A549 (cell line): ENCODE data around the gene APH1B. TPM values are rescaled to one million over a fixed set of nuclear protein-coding genes. Genes with fewer than 3 reads are reported as not detected.
A peak's percentile ranks its signal among the peaks of the same experiment; 100 is the strongest.

ENCODE experiments used
- ATAC-seq, 2 experiments: fragments of 200-7000 bp in 1 of 2; fragments of >200 bp in 1 of 2; cut with Nextera tagmentation in 1 of 2; cut with Tn5 transposase in 1 of 2; 3 replicates each; pipeline versions ENCODE4 v1.8.0 to v1.9.1; 2018 to 2020; ENCODE audit warnings: mild to moderate bottlenecking in 1 of 2, moderate library complexity in 1 of 2
- CTCF ChIA-PET: fragments of 300-600 bp; sonication (Branson Sonifier 250); formaldehyde crosslinking; extraction: SDS; loops from one replicate; lab custom pipeline; 2021; ENCODE audit warnings: antibody characterized with exemption, inconsistent platforms; lab: Yijun Ruan, JAX
- POLR2A ChIA-PET: fragments of 350-600 bp; formaldehyde crosslinking; extraction: SDS; loops from one replicate; lab custom pipeline; 2021; ENCODE audit warnings: antibody characterized with exemption, inconsistent platforms; lab: Yijun Ruan, JAX
- DNase-seq, 2 experiments: peaks; one replicate each; pipeline versions ENCODE4 v3.0.0 to v3.0.0-alpha.2; 2011 to 2016; ENCODE audit warnings: low read depth in 1 of 2, low spot score in 1 of 2
- FAIRE-seq: peaks from 2 replicates; lab custom pipeline; 2011; peaks lifted over from hg19 to GRCh38; lab: Jason Lieb, UNC
- H3K27ac ChIP-seq, 2 experiments: fragments of >200 bp; sonication (Bioruptor Twin); formaldehyde crosslinking; 3 replicates each; pipeline ENCODE4 v1.5.1; 2016 to 2017
- H3K4me1 ChIP-seq: fragments of >200 bp; sonication (Bioruptor Twin); formaldehyde crosslinking; 3 replicates; pipeline ENCODE4 v1.6.1; 2016
- H3K4me2 ChIP-seq: fragments of >200 bp; sonication (Bioruptor Twin); formaldehyde crosslinking; 3 replicates; pipeline ENCODE4 v1.6.1; 2016
- H3K4me3 ChIP-seq: fragments of >200 bp; sonication (Bioruptor Twin); formaldehyde crosslinking; 3 replicates; pipeline ENCODE4 v1.5.1; 2016
- H3K9me3 ChIP-seq: fragments of >200 bp; sonication (Bioruptor Twin); formaldehyde crosslinking; 3 replicates; pipeline ENCODE4 v1.6.1; 2016
- BHLHE40 ChIP-seq: IDR thresholded peaks from 2 replicates; pipeline ENCODE4 v1.6.1; 2012; ENCODE audit warnings: low read depth, low read length, inconsistent platforms
- CEBPB ChIP-seq, 2 experiments: fragments of >200 bp in 1 of 2; sonication (Bioruptor Twin) in 1 of 2; formaldehyde crosslinking in 1 of 2; IDR thresholded peaks; 2 replicates each; pipeline ENCODE4 v1.6.1; 2012 to 2016
- CHD2 ChIP-seq: fragments of 150-350 bp; IDR thresholded peaks from 2 replicates; pipeline ENCODE4 v1.6.1; 2014; ENCODE audit warnings: low read length; ENCODE audit not compliant: partially characterized antibody
- CHD4 ChIP-seq: fragments of 200-600 bp; sonication (generic); IDR thresholded peaks from 2 replicates; pipeline ENCODE4 v1.6.1; 2016; ENCODE audit warnings: antibody characterized with exemption, mild to moderate bottlenecking, borderline replicate concordance
- EHF ChIP-seq: fragments of 250-450 bp; sonication (Bioruptor Pico); IDR thresholded peaks from 2 replicates; pipeline ENCODE4 v1.5.0; 2020; ENCODE audit warnings: mild to moderate bottlenecking
- EP300 ChIP-seq, 2 experiments: fragments of >200 bp; sonication (Bioruptor Twin); formaldehyde crosslinking; IDR thresholded peaks; 2 replicates in 1 of 2; 3 replicates in 1 of 2; pipeline ENCODE4 v1.6.1; 2016 to 2017
- ESRRA ChIP-seq: fragments of 150-350 bp; IDR thresholded peaks from 2 replicates; pipeline ENCODE4 v1.6.1; 2014; ENCODE audit warnings: mild to moderate bottlenecking, low read length, borderline replicate concordance
- FOSB ChIP-seq: fragments of 250-450 bp; sonication (Bioruptor Pico); IDR thresholded peaks from 2 replicates; pipeline ENCODE4 v1.5.0; 2020; ENCODE audit warnings: mild to moderate bottlenecking, moderate library complexity
- FOSL2 ChIP-seq, 2 experiments: fragments of 450-650 bp in 1 of 2; fragments of >200 bp in 1 of 2; sonication (Bioruptor Twin) in 1 of 2; formaldehyde crosslinking; IDR thresholded peaks; 2 replicates each; pipeline versions ENCODE4 v1.5.0 to v1.6.1; 2016 to 2020; ENCODE audit warnings: mild to moderate bottlenecking in 1 of 2, moderate library complexity in 1 of 2
- FOXS1 ChIP-seq: fragments of 250-450 bp; sonication (Bioruptor Pico); IDR thresholded peaks from 2 replicates; pipeline ENCODE4 v1.5.0; 2020; ENCODE audit warnings: mild to moderate bottlenecking, moderate library complexity
- GATA3 ChIP-seq: IDR thresholded peaks from 2 replicates; pipeline ENCODE4 v1.6.1; 2012; ENCODE audit warnings: borderline replicate concordance
- HDAC2 ChIP-seq: fragments of 200-600 bp; sonication (generic); IDR thresholded peaks from 2 replicates; pipeline ENCODE4 v1.6.1; 2016
- HEYL ChIP-seq: fragments of 250-450 bp; sonication (Bioruptor Pico); IDR thresholded peaks from 2 replicates; pipeline ENCODE4 v1.8.0; 2021; ENCODE audit warnings: mild to moderate bottlenecking, moderate library complexity
- HOXB5 ChIP-seq: fragments of 250-450 bp; sonication (Bioruptor Pico); IDR thresholded peaks from 2 replicates; pipeline ENCODE4 v1.5.0; 2020; ENCODE audit warnings: mild to moderate bottlenecking, moderate library complexity
- JUN ChIP-seq, 2 experiments: fragments of >200 bp; sonication (Bioruptor Twin); formaldehyde crosslinking; IDR thresholded peaks; 2 replicates in 1 of 2; 3 replicates in 1 of 2; pipeline ENCODE4 v1.6.1; 2016 to 2017
- JUNB ChIP-seq: fragments of >200 bp; sonication (Bioruptor Twin); formaldehyde crosslinking; IDR thresholded peaks from 2 replicates; pipeline ENCODE4 v1.6.1; 2016
- KDM5A ChIP-seq: fragments of 200-600 bp; sonication (generic); IDR thresholded peaks from 2 replicates; pipeline ENCODE4 v1.6.1; 2016; ENCODE audit warnings: antibody characterized with exemption, mild to moderate bottlenecking
- MAFK ChIP-seq: fragments of 450-650 bp; IDR thresholded peaks from 2 replicates; pipeline ENCODE4 v1.6.1; 2014; ENCODE audit not compliant: partially characterized antibody
- MAZ ChIP-seq: fragments of 150-350 bp; IDR thresholded peaks from 2 replicates; pipeline ENCODE4 v1.6.1; 2014; ENCODE audit warnings: antibody characterized with exemption, low read depth, low read length, borderline replicate concordance
- NFE2L2 ChIP-seq: fragments of 150-350 bp; conservative IDR thresholded peaks from 2 replicates; pipeline ENCODE4 v1.6.1; 2014; ENCODE audit warnings: low read length
- NPAS2 ChIP-seq: fragments of 250-450 bp; sonication (Bioruptor Pico); IDR thresholded peaks from 2 replicates; pipeline ENCODE4 v1.8.0; 2022; ENCODE audit warnings: mild to moderate bottlenecking, moderate library complexity, borderline replicate concordance
- PHF8 ChIP-seq: fragments of 200-600 bp; sonication (generic); IDR thresholded peaks from 2 replicates; pipeline ENCODE4 v1.6.1; 2016; ENCODE audit warnings: low read depth, mild to moderate bottlenecking, antibody characterized with exemption, moderate library complexity, borderline replicate concordance
- POLR2A ChIP-seq: IDR thresholded peaks from 2 replicates; pipeline ENCODE4 v1.6.1; 2012; ENCODE audit warnings: mild to moderate bottlenecking, low read length
- POLR2AphosphoS2 ChIP-seq: conservative IDR thresholded peaks from 2 replicates; pipeline ENCODE4 v1.6.1; 2012; ENCODE audit warnings: low read length, improper control_type of control experiment, inconsistent platforms
- RARB ChIP-seq: fragments of 250-450 bp; sonication (Bioruptor Pico); IDR thresholded peaks from 2 replicates; pipeline ENCODE4 v1.8.0; 2021; ENCODE audit warnings: mild to moderate bottlenecking, moderate library complexity
- RCOR1 ChIP-seq: fragments of 150-350 bp; IDR thresholded peaks from 2 replicates; pipeline ENCODE4 v1.6.1; 2014; ENCODE audit warnings: antibody characterized with exemption, low read length, low read depth
- RNF2 ChIP-seq: fragments of 200-600 bp; sonication (generic); IDR thresholded peaks from 2 replicates; pipeline ENCODE4 v1.6.1; 2016; ENCODE audit warnings: low read depth, mild to moderate bottlenecking, antibody characterized with exemption, moderate library complexity, borderline replicate concordance
- SMC3 ChIP-seq: fragments of >200 bp; sonication (Bioruptor Twin); formaldehyde crosslinking; IDR thresholded peaks from 3 replicates; pipeline ENCODE4 v1.6.1; 2018; ENCODE audit warnings: inconsistent platforms
- SREBF2 ChIP-seq: fragments of 450-650 bp; IDR thresholded peaks from 2 replicates; pipeline ENCODE4 v1.6.1; 2014; ENCODE audit warnings: mild to moderate bottlenecking, moderate library complexity
- TFCP2L1 ChIP-seq: fragments of 250-450 bp; sonication (Bioruptor Pico); IDR thresholded peaks from 2 replicates; pipeline ENCODE4 v1.5.0; 2021; ENCODE audit warnings: mild to moderate bottlenecking
- ZC3H11A ChIP-seq: fragments of 450-650 bp; IDR thresholded peaks from 2 replicates; pipeline ENCODE4 v1.6.1; 2014; ENCODE audit warnings: antibody characterized with exemption, mild to moderate bottlenecking
- ZFP36 ChIP-seq: fragments of 450-650 bp; IDR thresholded peaks from 2 replicates; pipeline ENCODE4 v1.6.1; 2014; ENCODE audit warnings: borderline replicate concordance; ENCODE audit not compliant: partially characterized antibody
- ZNF302 ChIP-seq: fragments of 250-450 bp; sonication (Bioruptor Pico); IDR thresholded peaks from 2 replicates; pipeline ENCODE4 v1.9.0; 2021; ENCODE audit warnings: inconsistent platforms, mild to moderate bottlenecking, moderate library complexity
- ZSCAN20 ChIP-seq: fragments of 250-450 bp; sonication (Bioruptor Pico); IDR thresholded peaks from 2 replicates; pipeline ENCODE4 v1.8.0; 2022; ENCODE audit warnings: mild to moderate bottlenecking, moderate library complexity
- polyA plus RNA-seq, 4 experiments: library from polyadenylated mRNA; depleted of rRNA in 3 of 4; stranded (reverse); fragments of >200 nt; fragmentation: RNase III in 1 of 4; extraction: RNeasy Plus Mini Kit Qiagen cat#74134 plus additional on column Dnase treatment in 1 of 4; gene quantifications; 2 replicates in 3 of 4; 3 replicates in 1 of 4; pipeline ENCODE4 v1.2.3, GENCODE V29; 2011 to 2017
- TF ChIP-seq, protein P1 (sequence below): fragments of 250-450 bp; sonication (Bioruptor Pico); IDR thresholded peaks from 2 replicates; pipeline ENCODE4 v1.5.0; 2021; ENCODE audit warnings: mild to moderate bottlenecking, moderate library complexity, borderline replicate concordance
- TF ChIP-seq, protein P2 (sequence below): fragments of 150-350 bp; IDR thresholded peaks from 2 replicates; pipeline ENCODE4 v1.6.1; 2014; ENCODE audit warnings: low read depth, mild to moderate bottlenecking, low read length
- TF ChIP-seq, protein P3 (sequence below): fragments of 250-450 bp; sonication (Bioruptor Pico); IDR thresholded peaks from 2 replicates; pipeline ENCODE4 v1.5.0; 2020; ENCODE audit warnings: low read depth, mild to moderate bottlenecking, moderate library complexity
- TF ChIP-seq, protein P4 (sequence below): IDR thresholded peaks from 2 replicates; pipeline ENCODE4 v1.6.1; 2012
- TF ChIP-seq, protein P5 (sequence below): fragments of >200 bp; sonication (Bioruptor Twin); formaldehyde crosslinking; IDR thresholded peaks from 3 replicates; pipeline ENCODE4 v1.6.1; 2016
- TF ChIP-seq, protein P6 (sequence below): fragments of >200 bp; sonication (Bioruptor Twin); formaldehyde crosslinking; IDR thresholded peaks from 2 replicates; pipeline ENCODE4 v1.6.1; 2016

The APH1B gene
- polyA plus RNA-seq, 2 of the 4 experiments (the other 2 are of a cell fraction) = 16.4 to 28.5 TPM

DNA sequence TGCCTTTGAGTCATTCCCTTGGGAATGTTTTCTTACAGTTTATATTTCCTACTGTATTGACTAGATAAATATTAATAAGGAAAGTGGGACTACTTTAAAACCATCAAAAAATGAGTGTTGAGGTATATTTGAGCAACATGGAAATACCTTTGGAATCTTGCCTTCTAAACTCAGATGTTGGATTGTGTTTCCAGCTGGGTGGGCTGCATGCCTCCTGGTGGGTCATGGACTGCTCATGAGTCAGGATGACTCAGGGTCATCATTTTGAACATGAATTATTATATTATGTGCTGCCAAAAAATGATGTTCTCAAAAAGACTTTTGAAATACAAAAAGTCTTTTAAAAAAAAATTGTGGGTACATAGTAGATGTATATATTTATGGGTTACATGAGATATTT lies 41.1 kb upstream of the APH1B start:
- Histone ChIP-seq H3K9me3 (peaks cover 11% of the 10 kb centered on the region; the same call in 2 of the 3 replicates), H3K4me1 (peaks cover 56% of the 10 kb centered on the region), H3K4me3 (no peak overlapping the region), H3K4me2 (peak overlapping the region; percentile 42), H3K27ac (peak overlapping the region; percentile 38 to 51; a peak in 3 of 6 replicates)
- TF ChIP-seq PHF8 (no peak), POLR2AphosphoS2 (no peak), FOXS1 (no peak), NPAS2 (CRISPR knock-in tag) (no peak), HDAC2 (no peak), ZFP36 (no peak), GATA3 (peak; percentile 68; the same call in 1 of the 2 replicates), RNF2 (no peak), SMC3 (no peak), ZSCAN20 (CRISPR knock-in tag) (no peak), SREBF2 (no peak), ESRRA (no peak), JUN (IDR thresholded peaks at IDR 0.05) (peak in 1 of 2 experiments; percentile 55; a peak in 1 of 5 replicates), EHF (CRISPR knock-in tag) (no peak), BHLHE40 (no peak), MAFK (no peak), HEYL (CRISPR knock-in tag) (no peak), ZC3H11A (no peak), NFE2L2 (0 out of 2 replicates have a peak, but pooled peaks have one; percentile 19), TFCP2L1 (no peak), CHD4 (no peak), MAZ (no peak), FOSB (CRISPR knock-in tag) (no peak), HOXB5 (CRISPR knock-in tag) (no peak), CEBPB (IDR thresholded peaks at IDR 0.05) (peak in 1 of 2 experiments; percentile 32; a peak in 1 of 4 replicates), RARB (CRISPR knock-in tag) (no peak), EP300 (IDR thresholded peaks at IDR 0.05) (peak; percentile 25 to 49; a peak in 2 of 5 replicates), RCOR1 (no peak), POLR2A (no peak), FOSL2 (IDR thresholded peaks at IDR 0.05) (peak; percentile 89), FOSL2 (CRISPR knock-in tag; IDR thresholded peaks at IDR 0.05) (peak; percentile 70), KDM5A (no peak), ZNF302 (CRISPR knock-in tag) (no peak), JUNB (peak; percentile 90), CHD2 (no peak)
- TF ChIP-seq, protein P1, sequence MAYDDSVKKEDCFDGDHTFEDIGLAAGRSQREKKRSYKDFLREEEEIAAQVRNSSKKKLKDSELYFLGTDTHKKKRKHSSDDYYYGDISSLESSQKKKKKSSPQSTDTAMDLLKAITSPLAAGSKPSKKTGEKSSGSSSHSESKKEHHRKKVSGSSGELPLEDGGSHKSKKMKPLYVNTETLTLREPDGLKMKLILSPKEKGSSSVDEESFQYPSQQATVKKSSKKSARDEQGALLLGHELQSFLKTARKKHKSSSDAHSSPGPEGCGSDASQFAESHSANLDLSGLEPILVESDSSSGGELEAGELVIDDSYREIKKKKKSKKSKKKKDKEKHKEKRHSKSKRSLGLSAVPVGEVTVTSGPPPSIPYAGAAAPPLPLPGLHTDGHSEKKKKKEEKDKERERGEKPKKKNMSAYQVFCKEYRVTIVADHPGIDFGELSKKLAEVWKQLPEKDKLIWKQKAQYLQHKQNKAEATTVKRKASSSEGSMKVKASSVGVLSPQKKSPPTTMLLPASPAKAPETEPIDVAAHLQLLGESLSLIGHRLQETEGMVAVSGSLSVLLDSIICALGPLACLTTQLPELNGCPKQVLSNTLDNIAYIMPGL (CRISPR knock-in tag) = no peak
- TF ChIP-seq, protein P2, sequence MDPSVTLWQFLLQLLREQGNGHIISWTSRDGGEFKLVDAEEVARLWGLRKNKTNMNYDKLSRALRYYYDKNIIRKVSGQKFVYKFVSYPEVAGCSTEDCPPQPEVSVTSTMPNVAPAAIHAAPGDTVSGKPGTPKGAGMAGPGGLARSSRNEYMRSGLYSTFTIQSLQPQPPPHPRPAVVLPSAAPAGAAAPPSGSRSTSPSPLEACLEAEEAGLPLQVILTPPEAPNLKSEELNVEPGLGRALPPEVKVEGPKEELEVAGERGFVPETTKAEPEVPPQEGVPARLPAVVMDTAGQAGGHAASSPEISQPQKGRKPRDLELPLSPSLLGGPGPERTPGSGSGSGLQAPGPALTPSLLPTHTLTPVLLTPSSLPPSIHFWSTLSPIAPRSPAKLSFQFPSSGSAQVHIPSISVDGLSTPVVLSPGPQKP = no peak
- TF ChIP-seq, protein P3, sequence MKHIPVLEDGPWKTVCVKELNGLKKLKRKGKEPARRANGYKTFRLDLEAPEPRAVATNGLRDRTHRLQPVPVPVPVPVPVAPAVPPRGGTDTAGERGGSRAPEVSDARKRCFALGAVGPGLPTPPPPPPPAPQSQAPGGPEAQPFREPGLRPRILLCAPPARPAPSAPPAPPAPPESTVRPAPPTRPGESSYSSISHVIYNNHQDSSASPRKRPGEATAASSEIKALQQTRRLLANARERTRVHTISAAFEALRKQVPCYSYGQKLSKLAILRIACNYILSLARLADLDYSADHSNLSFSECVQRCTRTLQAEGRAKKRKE (CRISPR knock-in tag) = no peak
- TF ChIP-seq, protein P4, sequence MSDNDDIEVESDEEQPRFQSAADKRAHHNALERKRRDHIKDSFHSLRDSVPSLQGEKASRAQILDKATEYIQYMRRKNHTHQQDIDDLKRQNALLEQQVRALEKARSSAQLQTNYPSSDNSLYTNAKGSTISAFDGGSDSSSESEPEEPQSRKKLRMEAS = no peak
- TF ChIP-seq, protein P5, sequence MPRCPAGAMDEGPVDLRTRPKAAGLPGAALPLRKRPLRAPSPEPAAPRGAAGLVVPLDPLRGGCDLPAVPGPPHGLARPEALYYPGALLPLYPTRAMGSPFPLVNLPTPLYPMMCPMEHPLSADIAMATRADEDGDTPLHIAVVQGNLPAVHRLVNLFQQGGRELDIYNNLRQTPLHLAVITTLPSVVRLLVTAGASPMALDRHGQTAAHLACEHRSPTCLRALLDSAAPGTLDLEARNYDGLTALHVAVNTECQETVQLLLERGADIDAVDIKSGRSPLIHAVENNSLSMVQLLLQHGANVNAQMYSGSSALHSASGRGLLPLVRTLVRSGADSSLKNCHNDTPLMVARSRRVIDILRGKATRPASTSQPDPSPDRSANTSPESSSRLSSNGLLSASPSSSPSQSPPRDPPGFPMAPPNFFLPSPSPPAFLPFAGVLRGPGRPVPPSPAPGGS = no peak
- TF ChIP-seq, protein P6, sequence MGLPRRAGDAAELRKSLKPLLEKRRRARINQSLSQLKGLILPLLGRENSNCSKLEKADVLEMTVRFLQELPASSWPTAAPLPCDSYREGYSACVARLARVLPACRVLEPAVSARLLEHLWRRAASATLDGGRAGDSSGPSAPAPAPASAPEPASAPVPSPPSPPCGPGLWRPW = peak; percentile 18; the same call in 1 of the 2 replicates
- FAIRE-seq (no peak), DNase-seq (peak in 1 of 2 experiments; percentile 41), ATAC-seq (no peak)
- POLR2A ChIA-PET = no interaction called here
- CTCF ChIA-PET = interaction anchor here (2.0 kb wide), 1 partner anchor 23 kb away, joined by 4 read pairs; no protein-coding TSS in a partner anchor
